PFSK-1 (cell line): Measurements from ENCODE around the gene GSC.

Experiments
- FOXP2 ChIP-seq: optimal IDR thresholded peaks from 2 replicates; pipeline ENCODE3; 2011; ENCODE audit warnings: borderline replicate concordance, control low read depth, inconsistent platforms; ENCODE audit not compliant: insufficient read depth; ENCODE audit errors: extremely low read length, extremely low read depth
- POLR2AphosphoS5 ChIP-seq: IDR thresholded peaks from 2 replicates; pipeline ENCODE4 v1.6.1; 2012; ENCODE audit warnings: low read depth, mild to moderate bottlenecking, control low read depth, low read length, moderate library complexity
- SIN3A ChIP-seq: IDR thresholded peaks from 2 replicates; pipeline ENCODE4 v1.6.1; 2012; ENCODE audit warnings: mild to moderate bottlenecking, low read length, moderate library complexity, borderline replicate concordance; ENCODE audit not compliant: insufficient read depth
- TAF1 ChIP-seq: IDR thresholded peaks from 2 replicates; pipeline ENCODE4 v1.6.1; 2012; ENCODE audit warnings: low read length, control low read depth, borderline replicate concordance; ENCODE audit not compliant: insufficient read depth
- TF ChIP-seq, protein P1 (sequence below), 2 experiments: IDR thresholded peaks; 2 replicates each; pipeline versions ENCODE4 v1.6.1 to v1.8.0; 2011 to 2012; ENCODE audit warnings: low read depth in 2 of 2, low read length in 2 of 2, control low read depth in 1 of 2, inconsistent platforms in 1 of 2, mild to moderate bottlenecking in 1 of 2, moderate library complexity in 1 of 2; ENCODE audit not compliant: insufficient read depth in 1 of 2

GSC gene

DNA sequence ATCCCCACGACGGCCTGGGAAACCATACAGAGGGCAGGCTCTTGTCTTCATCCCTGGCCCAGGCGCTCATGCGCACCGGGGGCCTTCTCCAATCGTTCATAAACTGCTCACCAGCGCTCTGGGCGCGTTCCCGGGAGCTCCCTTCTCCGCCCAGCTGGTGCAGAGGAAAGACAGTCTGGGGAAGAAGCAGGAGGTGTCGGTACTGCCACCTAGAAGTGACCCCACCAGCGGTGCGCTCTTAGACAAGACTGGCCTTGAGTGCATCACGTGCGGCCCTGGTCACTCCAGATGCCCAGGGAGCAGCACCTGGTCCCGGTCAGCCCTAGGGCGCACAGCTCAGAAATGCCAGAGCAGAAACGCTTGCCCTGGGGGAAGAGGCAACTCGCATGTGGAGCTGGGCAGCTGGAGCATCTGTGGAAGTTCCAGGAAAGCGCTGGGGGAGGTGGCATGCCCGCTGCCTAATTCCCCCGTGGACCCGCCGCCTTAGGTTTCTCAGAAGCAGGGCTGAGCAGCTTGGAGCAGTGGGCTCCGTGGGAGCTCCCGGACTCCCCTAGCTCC is 2.5 kb downstream of the GSC start:
- TF ChIP-seq, protein P1, sequence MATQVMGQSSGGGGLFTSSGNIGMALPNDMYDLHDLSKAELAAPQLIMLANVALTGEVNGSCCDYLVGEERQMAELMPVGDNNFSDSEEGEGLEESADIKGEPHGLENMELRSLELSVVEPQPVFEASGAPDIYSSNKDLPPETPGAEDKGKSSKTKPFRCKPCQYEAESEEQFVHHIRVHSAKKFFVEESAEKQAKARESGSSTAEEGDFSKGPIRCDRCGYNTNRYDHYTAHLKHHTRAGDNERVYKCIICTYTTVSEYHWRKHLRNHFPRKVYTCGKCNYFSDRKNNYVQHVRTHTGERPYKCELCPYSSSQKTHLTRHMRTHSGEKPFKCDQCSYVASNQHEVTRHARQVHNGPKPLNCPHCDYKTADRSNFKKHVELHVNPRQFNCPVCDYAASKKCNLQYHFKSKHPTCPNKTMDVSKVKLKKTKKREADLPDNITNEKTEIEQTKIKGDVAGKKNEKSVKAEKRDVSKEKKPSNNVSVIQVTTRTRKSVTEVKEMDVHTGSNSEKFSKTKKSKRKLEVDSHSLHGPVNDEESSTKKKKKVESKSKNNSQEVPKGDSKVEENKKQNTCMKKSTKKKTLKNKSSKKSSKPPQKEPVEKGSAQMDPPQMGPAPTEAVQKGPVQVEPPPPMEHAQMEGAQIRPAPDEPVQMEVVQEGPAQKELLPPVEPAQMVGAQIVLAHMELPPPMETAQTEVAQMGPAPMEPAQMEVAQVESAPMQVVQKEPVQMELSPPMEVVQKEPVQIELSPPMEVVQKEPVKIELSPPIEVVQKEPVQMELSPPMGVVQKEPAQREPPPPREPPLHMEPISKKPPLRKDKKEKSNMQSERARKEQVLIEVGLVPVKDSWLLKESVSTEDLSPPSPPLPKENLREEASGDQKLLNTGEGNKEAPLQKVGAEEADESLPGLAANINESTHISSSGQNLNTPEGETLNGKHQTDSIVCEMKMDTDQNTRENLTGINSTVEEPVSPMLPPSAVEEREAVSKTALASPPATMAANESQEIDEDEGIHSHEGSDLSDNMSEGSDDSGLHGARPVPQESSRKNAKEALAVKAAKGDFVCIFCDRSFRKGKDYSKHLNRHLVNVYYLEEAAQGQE (IDR thresholded peaks at IDR 0.05; ENCODE audit: insufficient read depth in 1 of 2, low read depth in 2 of 2, low read length in 2 of 2), result no peak
- TF ChIP-seq POLR2AphosphoS5 (no peak), TAF1 (no peak), FOXP2 (no peak), SIN3A (no peak)

DNA sequence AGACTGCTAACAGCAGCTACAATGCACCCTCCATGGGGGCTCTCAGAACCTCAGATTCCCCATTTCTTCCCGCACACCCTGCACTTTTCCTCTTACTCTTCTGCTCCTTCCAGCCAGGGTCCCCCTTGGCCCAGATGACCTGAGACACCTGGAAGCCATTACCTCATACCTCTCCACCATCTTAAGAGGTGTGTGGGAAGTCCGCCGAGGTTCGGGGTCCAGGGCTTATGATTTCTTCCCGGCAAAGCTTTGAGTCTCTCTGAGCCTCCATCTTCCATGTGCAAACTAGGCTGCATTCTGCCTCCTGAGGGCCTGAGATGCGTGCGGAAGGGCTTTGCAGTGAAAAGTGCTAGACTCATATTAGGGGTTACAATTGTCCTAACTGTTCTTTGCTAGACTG is 5.3 kb downstream of the GSC start:
- no peak for TF ChIP-seq SIN3A
- no peak for TF ChIP-seq FOXP2
- no peak for TF ChIP-seq TAF1

DNA sequence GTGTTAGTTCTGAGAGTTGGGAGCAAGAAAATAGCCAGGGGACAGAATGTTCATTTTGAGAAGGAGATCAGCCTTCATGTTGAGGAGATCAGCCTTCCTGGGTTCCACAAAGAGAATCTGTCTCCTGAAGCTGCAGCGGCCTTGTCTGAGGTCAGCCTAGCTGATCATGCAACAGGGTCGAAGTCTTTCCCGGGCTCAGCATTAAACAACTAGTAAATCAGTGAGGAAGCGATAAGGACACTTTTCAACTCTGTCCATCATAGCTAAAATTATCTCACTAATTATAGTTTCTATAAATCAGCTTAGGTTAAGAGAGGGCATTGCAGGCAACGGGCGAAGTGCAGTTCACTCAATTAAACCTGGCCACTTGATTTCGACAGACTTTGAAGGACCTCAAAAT is 7.5 kb downstream of the GSC start:
- TF ChIP-seq FOXP2 (no peak), TAF1 (no peak), SIN3A (no peak), POLR2AphosphoS5 (no peak)
- TF ChIP-seq, protein P1 (IDR thresholded peaks at IDR 0.05; ENCODE audit: insufficient read depth in 1 of 2, low read depth in 2 of 2, low read length in 2 of 2), result no peak

DNA sequence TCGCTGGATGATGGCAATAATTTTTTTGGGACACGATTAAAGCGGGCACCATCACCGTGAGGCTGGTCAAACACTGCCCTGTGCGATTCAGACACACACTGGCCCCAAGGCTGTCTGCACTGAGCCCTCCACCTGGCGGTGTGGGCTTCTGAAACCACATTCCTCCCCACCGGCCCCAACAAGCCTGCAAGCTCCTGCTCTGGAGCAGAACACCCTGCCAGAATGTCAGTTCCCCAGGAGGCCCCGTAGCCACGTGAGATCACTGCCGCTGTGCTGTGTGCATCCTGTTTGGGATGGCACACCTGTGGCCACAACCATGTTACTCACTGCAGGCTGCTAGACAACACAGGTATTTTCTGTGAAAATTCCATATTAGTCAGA is 7.9 kb downstream of the GSC start:
- TF ChIP-seq POLR2AphosphoS5 (no peak), FOXP2 (no peak), TAF1 (no peak), SIN3A (no peak)
- TF ChIP-seq, protein P1 (IDR thresholded peaks at IDR 0.05; ENCODE audit: insufficient read depth in 1 of 2, low read depth in 2 of 2, low read length in 2 of 2), result no peak

DNA sequence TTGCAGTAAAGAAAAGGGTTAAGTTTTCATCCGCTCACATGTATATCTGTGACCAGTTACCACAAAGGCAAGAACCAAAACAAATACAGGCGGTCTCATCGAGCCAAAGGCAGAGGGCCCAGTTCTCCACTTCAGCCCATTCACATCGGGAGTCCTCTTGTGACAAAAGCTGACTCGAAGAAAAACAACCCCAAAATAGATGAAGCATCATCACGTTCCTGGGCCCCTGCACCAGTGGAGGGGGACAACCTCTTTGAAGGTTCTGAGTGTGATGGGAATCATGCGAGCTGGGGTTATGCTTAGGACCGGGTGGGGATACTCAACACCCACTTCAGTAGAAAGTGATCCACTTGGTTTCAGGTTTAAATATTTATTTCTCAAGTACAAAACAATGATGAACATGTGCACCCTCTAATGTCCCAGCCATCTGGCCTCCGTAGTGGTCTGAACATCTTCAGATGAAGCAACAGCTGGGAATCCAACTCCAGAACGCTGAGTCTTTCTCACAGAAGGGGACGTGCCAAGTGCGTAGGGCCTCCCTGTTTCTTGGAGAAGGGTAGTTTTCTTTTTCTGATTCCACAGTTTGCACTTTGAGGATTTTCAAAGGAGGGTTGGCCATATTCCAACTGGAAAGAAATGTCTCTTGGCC is 8.4 kb downstream of the GSC start:
- TF ChIP-seq SIN3A (no peak), FOXP2 (no peak), TAF1 (no peak), POLR2AphosphoS5 (no peak)
- TF ChIP-seq, protein P1 (IDR thresholded peaks at IDR 0.05; ENCODE audit: insufficient read depth in 1 of 2, low read depth in 2 of 2, low read length in 2 of 2), result no peak
